ENCODE measurements around the gene TMEM132D.

The TMEM132D gene

DNA sequence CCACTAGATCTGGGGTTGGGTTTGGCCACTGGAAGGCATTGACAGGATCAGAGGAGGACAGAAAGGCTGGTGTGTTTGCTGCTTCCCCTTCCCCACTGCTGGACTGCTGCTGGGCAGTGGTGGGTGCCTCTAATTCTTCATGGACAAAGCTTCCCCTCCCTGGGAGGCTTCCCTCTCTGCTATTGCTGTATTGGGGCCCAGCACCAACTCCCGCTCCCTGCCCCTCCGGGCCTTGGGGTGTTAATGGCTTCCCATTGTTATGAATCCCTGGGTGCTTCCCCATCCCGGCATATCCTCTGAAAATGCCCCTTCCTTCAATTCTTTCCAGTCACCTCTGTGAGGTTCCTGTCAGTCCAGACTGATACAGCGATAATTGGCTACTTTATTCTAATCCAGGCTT, 740.4 kb downstream of the TMEM132D start:
- no peak for DNase-seq

DNA sequence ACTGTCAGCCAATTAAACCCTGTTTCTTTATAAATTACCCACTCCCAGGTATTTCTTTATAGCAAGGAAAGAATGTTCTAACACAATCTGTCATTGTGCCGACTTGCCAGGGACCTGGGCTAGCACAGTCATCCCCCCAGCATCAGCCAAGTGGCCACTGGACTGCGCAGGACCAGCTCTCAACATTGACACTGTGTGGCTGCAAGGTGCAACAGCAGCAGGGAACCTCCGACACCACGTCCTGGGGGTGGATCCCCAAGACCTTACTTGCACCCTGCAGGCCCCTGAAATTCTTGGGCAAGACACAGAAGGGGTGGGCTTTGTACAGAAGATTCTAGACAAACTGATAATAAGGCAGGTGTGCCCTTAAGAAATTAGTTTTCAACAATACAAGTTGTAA, 741.0 kb downstream of the TMEM132D start:
- DNase-seq = no peak

DNA sequence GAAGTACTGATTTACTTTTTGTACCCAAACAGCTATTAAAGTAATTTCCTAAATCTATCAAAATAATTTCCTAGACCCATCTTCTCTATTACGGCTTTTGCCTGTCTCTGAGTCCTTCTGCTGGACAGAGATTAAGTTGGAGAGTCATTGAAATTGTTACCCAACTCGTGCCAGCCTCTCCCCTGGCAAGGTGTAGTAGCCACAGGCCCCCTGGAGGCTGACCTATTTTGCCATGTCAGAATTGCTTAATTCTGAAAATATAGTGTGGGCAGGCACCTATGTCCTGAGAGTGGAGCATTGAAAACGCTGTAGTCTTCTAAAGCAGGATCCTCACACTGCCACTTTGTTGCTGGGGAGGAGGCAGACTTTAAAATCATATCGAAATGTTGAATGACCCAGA, 742.3 kb downstream of the TMEM132D start:
- no peak for DNase-seq

DNA sequence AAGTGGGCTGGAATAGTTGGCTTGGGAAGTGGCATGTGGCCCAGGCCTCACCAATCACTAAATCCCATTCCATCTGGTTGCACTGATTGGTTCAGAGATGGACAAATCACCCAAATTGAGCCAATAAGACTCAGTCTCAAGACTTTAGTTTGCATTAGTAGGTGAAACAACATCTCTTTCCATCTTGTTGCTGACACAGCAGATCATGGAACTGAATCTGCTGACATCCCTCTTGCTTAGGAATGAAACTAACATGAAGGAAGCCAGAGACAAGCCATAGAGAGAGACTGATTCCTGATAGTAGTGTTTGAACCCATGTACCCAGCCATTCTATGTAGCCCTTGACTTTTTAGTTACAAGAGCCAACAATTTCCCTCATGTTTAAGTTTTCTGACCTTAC, 743.5 kb downstream of the TMEM132D start:
- no peak for DNase-seq

DNA sequence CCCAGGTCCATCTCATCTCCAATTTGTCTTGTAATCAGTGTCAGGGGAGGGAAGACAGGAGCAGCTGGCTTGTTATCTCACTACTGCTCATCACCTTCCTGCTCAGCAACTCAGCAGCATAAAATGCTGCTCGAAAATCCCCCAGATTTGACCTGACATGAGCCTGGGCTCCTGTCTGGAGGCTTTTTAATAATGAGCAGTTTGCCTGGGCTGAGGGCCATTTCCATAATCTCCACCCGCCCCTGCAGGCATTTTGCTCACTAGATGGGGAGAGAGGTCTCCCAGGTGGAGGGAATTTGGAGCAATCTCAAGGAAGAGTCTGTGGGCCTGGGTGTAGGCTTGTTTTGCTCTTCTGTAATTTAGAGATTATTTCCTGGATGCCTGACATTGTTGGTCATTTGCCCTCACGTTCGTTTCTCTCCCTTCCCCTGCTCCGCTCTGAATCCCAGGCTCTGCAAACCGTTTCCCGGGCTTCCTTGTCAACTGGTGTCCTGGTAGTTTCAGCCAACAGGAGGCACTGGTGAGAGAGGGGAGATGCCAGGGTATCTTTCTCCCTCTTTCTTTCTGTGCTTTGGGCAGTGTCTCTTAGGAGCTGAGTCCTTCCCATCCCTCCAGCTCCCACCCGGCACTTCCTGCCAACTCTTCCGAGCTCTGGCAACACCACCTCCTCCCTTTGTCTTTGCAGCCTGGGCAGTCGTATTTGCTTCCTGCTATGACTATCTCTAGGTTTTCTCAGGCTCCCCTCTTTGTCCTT, 751.3 kb downstream of the TMEM132D start:
- no peak for DNase-seq

DNA sequence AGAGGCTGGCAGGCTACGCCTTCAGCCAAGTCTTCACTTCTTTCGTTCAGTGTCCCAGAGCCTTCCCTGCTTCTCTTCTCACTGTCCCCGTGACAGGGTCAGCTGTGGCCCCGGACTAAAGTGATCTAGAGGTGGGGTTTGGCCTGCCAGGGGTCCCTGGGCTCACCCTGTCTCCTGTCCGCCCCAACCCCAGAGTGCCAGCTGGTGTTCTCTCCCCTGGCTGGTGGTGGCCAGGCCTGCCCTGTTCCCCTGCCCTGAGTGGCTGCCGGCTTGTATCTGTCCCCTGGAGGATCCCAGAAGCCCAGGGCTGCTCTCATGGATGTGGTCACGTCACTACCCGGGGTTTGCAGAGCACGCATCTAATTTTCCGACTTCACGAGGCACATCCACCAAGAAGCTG, 753.1 kb downstream of the TMEM132D start:
- DNase-seq = no peak

DNA sequence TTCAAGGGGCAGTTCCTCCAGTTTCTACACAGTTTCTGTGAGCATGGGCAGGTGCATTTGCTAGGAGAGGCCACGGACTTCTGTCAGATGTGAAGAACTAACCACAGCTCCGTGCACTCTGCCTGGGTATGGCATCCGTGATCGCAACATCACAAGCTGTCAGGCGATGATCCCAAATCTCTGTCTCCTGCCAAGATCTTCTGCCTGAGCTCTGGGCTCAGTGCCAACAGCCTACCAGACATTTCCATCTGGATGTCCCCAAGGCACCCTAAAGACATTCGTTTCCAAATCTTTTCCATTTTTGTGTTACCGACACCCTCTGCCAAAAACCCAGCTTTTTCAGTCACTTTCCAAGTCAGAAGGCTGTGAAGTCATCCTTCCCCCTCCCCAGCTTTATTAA, 758.4 kb downstream of the TMEM132D start:
- DNase-seq = no peak

DNA sequence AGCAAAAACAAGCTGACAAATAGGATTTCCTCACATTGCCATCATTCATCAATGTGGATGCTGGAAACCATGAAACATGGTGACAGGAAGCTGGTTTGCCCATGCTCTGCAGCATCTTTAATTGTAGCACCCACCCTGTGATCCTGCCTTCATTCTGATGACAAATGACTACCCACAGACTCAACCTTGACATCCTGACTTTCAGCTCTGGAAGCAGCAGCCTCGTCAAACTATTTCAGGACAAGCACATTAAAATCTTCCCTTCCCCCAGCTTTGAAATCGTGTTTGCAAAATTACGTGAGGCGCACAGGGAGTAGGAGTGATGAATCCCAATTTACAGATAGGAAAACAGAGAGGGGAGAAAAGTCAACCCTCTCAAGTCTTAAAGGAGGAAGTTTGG, 765.0 kb downstream of the TMEM132D start:
- DNase-seq = no peak

DNA sequence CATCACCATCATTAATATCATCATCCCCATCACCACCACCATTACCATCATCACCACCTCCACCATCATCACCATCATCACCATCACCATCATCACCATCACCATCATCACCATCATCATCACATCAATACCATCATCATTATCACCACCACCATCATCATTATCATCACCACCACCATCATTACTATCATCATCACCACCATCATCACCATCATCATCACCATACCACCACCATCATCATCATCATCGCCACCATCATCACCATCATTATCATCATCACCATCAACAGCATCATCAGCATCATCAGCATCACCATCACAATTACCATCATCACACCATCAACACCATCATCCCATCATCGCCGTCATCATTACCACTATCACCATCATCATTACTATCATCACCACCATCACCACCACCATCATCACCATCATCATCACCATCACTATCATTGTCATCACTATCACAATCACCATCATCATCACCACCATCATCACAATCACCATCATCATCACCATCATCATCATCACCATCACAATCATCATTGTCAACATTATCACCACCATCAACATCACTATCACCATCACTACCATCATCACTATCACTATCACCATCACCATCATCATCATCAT, 767.0 kb downstream of the TMEM132D start:
- DNase-seq = no peak

DNA sequence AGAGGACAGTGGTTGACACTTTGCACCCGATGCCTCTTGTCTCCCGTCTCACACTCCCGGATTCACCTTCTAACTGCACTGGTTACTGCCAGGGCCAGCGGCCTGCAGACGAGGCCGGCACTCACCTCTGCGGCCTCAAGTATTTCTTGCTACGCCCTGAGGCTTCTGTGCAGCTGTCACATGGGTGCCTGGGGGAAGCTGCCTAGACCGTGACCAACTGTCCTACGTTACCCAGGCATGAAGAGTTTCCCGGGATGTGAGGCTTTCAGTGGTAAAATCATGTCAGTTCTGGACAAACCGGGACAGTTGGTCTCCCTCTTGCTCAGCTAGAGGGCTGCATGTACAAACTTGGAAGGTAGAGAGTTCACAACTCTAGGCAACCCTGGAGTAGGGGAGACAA, 776.1 kb downstream of the TMEM132D start:
- no peak for DNase-seq

DNA sequence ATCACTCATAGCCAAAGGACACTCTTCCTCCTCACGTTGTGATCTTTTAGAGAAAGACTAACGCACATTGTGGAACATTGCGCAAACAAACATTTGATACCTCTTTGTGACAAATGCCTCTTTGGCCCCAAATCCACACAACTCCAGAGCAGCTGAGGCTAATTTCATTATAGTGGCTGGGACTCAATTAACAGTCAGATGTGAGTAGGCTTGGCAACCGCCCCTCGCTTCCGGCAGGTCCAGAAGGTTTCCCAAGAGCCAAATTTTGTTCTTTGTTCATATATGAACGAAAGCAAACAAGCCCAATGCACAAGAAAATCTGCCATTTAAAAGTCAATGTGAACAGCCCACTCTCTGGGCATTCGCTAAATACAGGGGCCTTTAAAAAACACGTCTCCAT, 776.6 kb downstream of the TMEM132D start:
- no peak for DNase-seq

DNA sequence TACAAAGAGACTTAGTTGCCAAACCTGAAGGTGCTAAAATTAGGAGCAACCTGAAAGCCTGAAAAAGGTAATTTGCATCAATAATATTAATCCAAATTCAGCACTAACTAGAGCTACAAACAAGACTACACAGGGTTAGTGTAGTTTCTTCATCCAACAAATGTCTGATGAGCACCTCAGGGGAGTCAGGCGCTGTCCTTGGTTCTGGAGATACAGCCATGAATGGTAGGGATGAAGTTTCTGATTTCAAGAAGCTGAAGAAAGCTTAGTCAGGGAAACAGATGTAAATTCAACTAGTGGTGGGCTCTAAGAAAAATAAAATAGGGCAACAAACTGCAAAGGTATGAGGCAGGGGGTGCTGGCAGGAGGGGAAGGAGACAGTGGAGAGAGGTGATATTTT, 784.3 kb downstream of the TMEM132D start:
- no peak for DNase-seq

DNA sequence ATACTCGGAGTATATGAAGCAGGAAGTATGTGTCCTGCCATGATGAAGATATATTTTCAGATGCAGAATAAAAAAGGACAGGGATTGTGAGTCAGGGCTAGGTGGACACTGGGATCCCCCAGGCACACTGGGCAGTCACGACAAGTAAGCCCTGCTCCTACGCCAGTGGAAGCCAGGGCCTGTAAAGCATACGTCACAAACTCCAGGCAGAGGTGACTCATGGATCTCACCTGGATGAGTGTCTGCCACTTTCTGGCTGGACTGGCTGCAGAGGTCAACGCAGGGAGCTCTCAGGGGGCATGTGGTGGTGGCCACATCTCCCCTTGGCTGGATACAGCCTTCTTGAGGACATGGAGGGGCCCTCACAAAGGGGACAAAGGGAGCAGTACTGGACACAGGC, 788.3 kb downstream of the TMEM132D start:
- no peak for DNase-seq

DNA sequence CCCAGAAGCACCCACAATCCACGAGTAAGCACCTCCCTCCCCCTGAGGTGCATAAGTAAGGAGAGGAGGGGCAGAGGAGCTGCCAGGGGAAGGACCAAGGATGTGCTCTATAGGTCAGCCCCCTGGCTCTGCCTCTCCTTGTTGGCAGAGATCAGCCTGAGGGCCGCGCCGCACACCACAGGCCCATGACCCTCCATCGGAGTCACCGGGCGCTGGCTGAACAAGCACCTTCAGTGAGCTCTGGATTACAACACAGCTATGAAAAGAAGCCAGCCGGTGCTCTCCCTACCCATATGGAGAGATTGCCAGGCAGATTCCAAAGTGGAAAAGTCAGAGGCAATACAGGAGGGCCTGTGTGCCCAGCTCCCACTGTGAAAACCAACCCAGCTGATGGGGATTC, 793.2 kb downstream of the TMEM132D start:
- DNase-seq = no peak

DNA sequence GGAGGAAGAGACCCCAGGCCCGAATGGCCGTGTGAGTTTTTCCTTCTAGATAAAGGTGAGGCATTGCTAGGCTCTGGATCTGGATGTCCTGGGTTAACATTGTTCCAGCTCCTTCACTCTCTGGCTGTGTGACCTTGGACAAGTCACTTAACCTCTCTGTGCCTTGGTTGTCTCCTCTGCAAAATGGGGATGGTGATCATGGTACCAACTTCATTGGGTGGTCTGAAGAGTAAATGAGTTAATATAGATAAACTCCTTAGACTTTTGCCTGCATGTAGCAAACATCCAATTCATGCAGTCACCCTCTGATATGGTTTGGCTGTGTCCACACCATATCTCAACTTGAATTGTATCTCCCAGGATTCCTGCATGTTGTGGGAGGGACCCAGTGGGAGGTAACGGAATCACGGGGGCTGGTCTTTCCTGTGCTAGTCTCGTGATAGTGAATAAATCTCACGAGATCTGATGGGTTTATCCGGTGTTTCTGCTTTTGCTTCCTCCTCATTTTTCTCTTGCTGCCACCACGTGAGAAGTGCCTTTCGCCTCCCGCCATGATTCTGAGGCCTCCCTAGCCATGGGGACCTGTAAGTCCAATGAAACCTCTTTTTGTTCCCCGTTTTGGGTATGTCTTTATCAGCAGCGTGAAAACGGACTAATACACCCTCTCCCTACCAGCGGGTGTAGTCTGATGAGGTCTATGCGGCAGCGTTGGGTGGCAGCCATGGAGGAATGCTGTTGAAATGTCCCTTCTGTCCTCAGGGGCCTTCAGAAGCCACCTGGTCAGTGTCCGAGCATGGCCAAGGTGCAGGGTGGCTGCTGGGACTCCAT, 794.4 kb downstream of the TMEM132D start:
- no peak for DNase-seq

DNA sequence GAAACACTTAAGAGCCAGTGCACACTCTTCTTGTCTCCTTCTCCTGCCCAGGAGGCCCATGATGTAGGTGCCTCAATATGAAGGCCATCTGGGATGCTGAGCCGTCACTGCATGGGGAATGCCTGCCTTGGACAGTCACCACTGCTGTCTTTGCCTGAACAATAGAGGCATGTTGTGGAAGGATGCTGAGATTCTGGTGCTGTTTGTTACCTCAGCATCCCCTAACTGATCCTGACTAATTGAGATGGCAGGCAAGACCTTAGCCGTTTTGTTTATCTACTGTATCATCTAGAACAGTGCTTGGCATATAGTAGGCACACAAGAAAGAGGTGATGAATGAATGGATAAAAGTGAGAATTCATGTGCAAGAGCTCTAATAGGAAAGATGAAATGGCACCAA, 797.1 kb downstream of the TMEM132D start:
- DNase-seq = no peak

DNA sequence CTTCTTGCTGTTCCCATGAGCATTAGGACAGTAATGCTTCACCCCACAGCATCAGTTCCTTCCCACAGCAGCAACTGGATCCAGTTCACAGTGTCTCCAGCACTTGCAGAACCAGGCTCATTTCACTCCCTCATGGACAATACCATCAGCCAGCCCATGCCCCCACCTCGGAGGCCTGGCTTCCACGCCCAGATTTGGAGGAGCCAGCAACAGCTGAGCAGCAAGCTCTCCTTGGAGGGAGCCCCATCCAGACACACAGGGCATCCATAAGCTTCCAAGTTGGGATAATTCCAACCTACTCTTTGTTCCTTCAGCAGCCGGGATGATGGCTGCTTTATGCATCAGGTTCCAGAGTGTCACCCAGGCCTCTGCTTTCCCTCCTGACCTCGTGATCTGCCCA, 800.6 kb downstream of the TMEM132D start:
- DNase-seq = no peak

DNA sequence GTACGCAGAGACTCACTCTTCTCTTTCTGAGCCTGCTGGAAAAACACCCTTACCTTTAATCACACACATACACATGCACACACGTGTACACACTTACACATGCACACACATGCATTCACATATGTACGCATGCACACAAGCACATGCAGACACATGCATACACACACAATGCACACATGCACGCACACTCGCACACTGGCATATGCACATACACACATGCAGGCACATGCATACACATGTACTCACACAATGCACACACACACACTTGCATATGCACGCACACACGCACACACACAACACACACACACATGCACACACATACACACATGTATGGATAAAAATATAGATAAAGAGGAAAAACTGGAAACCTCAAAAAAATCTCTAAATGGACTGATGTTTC, 801.6 kb downstream of the TMEM132D start:
- DNase-seq = no peak

DNA sequence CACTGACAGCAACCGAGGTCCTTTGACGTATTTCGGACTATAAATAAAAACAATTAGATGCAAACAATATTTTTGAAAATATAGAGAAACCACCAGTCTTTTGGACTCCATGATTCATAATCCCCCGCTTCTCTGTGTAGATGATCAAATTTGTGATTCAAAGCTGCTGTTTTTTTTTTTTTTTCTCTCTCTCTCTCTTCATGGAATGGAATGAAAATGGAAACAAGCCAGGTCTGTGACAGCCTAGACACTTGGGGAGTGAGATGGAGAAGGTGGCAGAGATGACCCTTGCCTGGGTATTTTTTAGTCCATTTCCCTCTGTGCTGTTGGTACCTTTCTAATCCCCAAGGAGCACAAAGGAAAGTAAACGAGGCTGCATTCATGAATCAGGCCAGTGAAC, 802.0 kb downstream of the TMEM132D start:
- no peak for DNase-seq

DNA sequence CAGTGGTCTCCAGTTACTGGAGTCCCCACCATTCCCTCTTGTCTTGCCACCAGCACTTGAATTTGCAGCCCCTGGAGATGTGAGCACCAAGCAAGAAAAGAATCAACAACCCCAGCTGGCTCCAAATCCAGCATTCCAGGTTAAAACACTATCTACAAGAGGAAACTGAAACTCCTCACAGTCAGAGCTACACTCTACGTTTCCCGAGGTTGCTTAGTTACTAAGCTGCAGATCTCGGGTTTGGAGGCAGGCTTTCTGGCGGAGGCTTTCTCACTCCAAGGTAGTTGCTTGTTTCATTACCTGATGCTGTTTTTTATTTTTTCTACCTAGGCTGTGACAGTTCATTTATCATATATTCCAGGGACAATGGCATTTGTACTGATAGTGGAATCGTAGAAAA, 802.4 kb downstream of the TMEM132D start:
- no peak for DNase-seq

DNA sequence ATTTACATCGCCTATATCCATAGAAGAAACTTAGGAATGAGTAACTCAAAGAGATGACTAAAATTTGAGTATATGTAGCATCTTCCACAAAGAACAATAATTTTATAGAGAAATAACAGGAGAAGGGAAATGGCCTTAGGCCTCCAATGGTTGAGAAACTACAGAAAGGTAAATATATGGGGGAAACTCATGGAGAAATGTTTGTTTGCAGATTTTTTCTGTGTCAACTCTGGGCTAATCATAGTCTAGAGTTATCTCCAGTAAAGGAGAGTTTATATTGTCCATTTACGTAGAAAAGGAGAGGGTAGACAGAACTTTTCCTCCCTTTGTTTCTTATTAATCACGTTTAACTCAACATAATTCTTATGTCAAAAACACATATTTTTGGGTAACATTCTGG, 806.4 kb downstream of the TMEM132D start:
- no peak for DNase-seq

DNA sequence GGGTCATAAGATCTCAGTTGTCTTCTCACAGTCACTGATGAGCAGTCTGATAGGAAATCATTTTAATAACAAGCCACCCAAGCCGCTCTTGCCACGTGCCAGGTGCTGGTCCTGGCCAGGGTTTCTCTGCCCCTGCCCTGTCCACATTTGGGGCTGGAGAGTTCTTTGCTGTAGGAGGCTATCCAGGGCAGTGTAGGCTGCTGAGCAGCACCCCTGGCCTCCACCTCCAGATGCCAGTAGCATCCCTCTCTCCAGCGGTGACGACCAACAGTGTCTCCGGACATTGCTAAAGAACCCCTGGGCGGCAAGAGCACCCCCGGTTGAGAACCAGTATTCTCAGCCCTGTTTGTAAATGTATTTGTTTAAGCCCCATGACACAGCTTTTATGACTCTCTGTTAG, 806.9 kb downstream of the TMEM132D start:
- no peak for DNase-seq

DNA sequence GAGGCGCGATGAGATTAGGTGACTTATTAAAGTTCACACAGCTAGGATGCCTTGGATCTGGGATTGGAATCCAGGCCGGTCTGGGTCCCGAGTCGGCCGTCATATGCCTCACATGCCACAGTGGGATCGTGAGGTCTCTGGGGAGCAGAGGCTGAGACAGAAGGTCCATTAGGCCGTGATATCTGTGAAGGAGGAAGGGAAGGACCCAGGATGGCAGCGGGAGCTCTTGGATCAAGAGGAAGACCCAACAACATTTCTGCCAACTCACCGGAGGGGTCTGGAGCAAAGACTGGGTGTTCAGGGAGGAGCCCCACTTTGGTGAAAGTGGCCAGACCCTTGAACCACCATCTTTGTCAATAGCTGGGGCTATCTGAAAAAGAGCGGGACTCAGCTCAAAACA, 807.6 kb downstream of the TMEM132D start:
- no peak for DNase-seq

DNA sequence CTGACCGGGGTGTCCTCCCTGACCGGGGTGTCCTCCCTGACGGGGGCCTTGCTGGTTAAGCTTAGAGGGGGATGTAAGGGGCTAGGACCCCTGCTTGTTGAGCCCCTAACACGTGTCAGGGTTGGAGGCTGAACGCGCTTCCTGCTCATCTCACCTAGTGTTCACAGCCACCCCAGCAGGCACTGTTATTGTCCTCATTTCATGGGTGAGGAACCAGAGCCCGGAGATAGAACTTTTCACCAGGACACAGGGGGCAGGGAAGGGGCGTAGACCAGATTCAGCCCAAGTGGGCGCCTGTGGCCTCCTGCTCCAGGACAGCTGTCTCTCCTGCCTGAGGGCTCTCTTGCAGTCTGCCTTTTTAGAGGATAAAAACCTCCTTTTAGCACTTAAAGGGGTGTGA, 814.2 kb downstream of the TMEM132D start:
- DNase-seq = no peak
